Prostate gland (tissue), 2 donors: ENCODE data around the gene PCDH9.

Source experiments
- CTCF ChIP-seq, 4 experiments: fragments of 200-600 bp in 2 of 4; fragments of 450-650 bp in 2 of 4; sonication (generic) in 2 of 4; IDR thresholded peaks; 1 replicate in 3 of 4; 2 replicates in 1 of 4; pipeline ENCODE4 v1.5.1; 2016 to 2019; ENCODE audit warnings: antibody characterized with exemption in 4 of 4, mild to moderate bottlenecking in 2 of 4, moderate library complexity in 2 of 4
- POLR2A ChIP-seq: fragments of 450-650 bp; IDR thresholded peaks from one replicate; pipeline ENCODE4 v1.6.1; 2016; ENCODE audit warnings: antibody characterized with exemption, mild to moderate bottlenecking

GRCh38 chr13:67001363-67001762 lies 228.8 kb downstream of the PCDH9 start:
- TF ChIP-seq CTCF (IDR thresholded peaks at IDR 0.05) (no peak), POLR2A (no peak)
